ENCODE results near the gene SVBP.
A peak's percentile ranks its signal among the peaks of the same experiment; 100 is the strongest.
"Not testable (repeated sequence)": the region's sequence is repeated elsewhere in the genome, so short reads cannot be mapped to it uniquely, and the experiment has no call there.

The SVBP gene

GRCh38 chr1:42816585-42817439 is at the start of gene SVBP, which contains the start of gene ERMAP:
SVBP (minus strand) TSS chr1:42817397; CDS start chr1:42816544, 853 bp downstream.
ERMAP (plus strand) TSS chr1:42817122; CDS start chr1:42830449, 13,327 bp downstream.
- DNase-seq: peak; percentile 79

DNA sequence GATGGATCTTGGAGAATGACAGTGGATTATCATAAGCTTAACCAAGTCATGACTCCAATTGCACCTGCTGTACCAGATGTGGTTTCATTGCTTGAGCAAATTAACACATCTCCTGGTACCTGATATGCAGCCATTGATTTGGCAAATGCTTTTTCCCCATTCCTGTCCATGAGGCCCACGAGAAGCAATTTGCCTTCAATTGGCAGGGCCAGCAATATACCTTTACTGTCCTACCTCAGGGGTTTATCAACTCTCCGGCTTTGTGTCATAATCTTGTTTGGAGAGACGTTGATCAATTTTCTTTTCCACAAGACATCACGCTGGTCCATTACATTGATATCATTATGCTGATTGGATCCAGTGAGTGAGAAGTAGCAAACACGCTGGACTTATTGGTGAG is 49.4 kb upstream of the SVBP start:
- no peak for DNase-seq

- no peak for DNase-seq
Measured at GRCh38 chr1:42861014-42861399, 43.8 kb upstream of the SVBP start.

- DNase-seq: no peak
Measured at GRCh38 chr1:42860339-42861013, 43.3 kb upstream of the SVBP start.

GRCh38 chr1:42859366-42859765 is 42.2 kb upstream of the SVBP start:
- not testable (repeated sequence) for DNase-seq

GRCh38 chr1:42856554-42856953 is 39.4 kb upstream of the SVBP start:
- not testable (repeated sequence) for DNase-seq

DNA sequence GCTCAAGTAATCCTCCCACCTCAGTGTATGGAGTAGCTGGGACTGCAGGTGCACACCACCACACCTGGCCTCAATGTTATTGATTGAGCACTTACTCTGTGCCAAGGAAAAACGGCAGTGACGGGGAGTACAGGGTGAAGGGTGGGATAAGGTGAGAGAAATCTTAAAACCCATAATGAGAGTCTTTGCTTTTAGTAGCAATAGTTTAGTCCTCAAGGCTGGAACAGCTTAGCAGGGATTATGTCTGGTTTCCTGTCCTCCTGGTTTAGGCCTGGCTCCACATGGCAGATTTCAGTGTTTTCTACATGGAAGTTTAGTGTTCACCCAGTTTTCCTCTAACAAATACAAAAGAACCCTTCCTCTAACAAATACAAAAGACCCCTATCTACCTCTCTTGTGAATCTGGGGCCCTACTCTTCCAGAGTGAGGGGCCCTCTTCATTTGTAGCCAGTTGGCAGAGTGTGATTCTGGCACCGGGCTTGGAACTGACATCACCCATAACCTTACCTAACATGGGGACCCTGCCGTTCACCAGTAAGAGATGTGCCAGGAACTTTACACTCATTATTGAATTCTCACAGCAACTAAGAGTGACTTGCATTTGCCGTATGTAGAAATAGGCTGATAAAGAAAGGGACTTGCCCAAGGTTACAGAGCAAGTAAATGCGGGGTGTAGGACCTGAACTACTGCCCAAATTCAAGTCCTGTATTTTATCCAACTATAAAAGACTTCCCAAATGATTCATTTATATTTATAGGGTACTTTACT is 36.1 kb upstream of the SVBP start:
- DNase-seq: no peak

DNA sequence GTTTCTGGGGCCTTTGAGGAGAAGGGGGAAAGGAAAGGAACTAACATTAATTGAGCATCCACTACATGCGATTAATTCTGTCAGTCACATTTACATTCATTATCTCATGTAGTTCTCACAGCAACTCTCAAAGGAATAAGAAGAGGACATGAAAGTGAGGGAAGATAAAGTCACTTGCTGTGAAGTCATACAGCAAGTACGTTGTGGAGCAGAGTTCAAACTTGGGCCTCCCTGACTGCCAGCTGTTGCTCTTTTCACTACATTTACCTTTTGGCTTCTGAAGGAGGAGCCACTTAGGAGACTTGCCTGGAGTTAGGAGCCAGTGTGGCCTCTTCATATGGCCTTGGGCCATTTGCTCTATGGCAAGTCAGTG is 35.4 kb upstream of the SVBP start:
- no peak for DNase-seq

GRCh38 chr1:42851960-42852607 is 34.9 kb upstream of the SVBP start:
- DNase-seq: no peak

GRCh38 chr1:42851420-42851819 is 34.2 kb upstream of the SVBP start:
- no peak for DNase-seq

DNA sequence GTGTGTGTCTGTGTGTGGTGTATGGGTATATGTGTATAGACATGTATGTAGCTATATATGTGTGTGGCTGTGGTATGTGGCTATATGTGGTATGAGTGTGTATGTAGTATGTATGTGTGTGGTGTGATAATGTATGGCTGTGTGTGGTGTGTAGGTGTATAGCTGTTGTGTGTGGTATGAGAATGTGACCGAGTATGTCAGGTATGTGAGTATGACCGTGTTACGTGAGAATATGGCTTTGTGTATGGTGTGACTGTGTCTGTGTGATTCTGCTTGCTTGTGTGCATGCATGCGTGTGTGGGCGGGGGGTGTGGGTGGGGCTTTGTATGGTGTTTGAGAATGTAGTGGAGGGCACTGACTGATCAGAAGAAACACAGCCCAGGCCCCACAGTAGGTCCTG is 32.7 kb upstream of the SVBP start:
- DNase-seq: no peak

GRCh38 chr1:42848823-42849537 is 31.8 kb upstream of the SVBP start:
- DNase-seq: no peak

- DNase-seq: no peak
Measured at GRCh38 chr1:42847721-42848460, 30.7 kb upstream of the SVBP start.

GRCh38 chr1:42847111-42847595 is 30.0 kb upstream of the SVBP start:
- no peak for DNase-seq

- DNase-seq: peak; percentile 97
Measured at GRCh38 chr1:42846257-42847110, 29.3 kb upstream of the SVBP start, which contains the start of gene ZNF691. ZNF691 (plus strand) TSS chr1:42846613; CDS start chr1:42849659, 3,046 bp downstream.

DNA sequence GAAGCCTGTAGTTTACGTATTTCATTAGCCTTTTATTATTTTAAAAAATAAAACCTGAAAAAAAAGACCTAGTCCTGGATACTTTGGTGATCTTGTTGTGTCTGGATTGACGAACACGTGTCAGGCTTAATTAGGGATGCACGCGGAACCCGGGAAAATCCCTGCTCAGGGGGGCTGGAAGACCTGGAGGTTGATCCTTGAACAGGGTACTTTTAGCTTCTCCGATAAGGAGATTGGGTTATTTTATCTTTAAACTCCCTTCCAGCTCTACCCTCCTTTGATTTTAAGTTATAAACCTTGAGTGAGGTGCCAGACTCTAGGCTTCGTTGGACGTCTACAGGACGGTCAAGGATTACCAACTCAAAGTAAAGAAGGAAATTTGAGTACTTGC is 28.7 kb upstream of the SVBP start:
- no peak for DNase-seq

DNA sequence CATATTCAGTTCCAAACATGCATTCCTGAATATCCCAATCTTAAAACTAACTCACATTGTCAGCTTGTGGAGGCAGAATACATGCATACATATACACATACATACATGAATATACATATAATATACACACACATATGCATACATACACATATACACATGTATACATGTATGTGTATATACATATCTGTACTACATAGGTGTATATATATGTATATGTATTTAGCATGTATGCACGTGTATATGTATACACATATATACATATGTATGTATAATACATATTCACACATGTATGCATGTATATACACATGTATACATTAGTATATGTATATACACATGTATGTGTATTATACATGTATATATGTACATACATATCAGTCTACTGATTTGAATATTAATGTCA is 28.0 kb upstream of the SVBP start:
- no peak for DNase-seq

DNA sequence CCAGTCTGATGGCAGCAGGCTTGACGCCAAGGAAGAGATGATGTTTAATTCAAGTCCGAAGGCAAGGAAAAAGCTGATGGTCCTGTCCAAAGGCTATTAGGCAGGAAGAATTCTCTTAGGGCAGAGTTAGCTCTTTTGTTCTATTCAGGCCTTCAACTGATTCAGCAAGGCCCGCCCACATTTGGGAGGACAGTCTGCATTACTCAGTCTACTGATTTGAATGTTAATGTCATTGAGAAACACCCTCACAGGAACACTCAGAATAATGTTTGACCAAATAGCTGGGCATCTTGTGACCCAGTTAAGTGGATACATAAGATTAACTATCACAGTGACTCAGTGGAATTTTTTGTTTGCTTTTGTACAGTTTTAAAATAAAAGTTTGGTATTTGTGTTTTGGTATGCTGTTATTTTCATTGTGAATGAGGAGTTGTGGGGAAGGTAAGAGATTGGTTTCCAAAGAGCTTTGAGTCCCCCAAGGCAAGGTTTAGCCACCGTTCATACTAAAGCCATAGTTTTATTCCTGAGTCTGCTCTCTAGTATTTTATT is 27.5 kb upstream of the SVBP start:
- no peak for DNase-seq

DNA sequence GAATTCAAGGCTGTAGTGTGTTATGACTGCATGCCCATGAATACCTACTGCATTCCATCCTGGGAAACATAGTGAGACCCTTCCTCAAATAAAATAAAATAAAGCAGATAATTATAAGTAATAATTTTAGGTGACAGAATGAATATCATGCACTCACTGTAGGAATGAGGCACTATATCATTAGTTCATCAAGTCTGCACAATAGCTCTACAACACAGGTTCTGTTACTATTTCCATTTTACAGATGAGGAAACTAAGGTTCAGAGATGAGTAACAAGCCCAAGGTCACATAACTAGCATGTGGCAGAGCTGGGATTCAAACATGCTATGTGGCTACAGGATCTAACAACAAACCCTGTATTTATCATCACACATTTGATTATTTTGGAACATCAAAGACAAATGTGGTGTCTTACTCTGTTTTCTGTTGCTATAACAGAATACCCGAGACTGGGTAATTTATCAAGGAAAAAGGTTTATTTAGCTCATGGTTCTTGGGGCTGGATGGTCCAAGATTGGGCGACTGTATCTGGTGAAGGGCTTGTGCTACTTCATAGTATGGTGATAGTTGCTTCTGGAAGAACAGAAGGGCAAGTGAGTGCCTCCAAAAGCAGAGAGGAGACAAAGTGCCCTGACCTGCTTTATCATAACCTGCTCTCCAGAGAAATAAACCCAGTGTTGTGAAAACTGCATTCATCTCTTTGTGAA is 24.4 kb upstream of the SVBP start:
- DNase-seq: no peak
